ENCODE measurements around the gene RAVER2. TPM values are rescaled to one million over a fixed set of nuclear protein-coding genes. Genes with fewer than 3 reads are reported as not detected.

Gene RAVER2
- total RNA-seq, 1 experiment from 2014 or later: 13.3 TPM

DNA sequence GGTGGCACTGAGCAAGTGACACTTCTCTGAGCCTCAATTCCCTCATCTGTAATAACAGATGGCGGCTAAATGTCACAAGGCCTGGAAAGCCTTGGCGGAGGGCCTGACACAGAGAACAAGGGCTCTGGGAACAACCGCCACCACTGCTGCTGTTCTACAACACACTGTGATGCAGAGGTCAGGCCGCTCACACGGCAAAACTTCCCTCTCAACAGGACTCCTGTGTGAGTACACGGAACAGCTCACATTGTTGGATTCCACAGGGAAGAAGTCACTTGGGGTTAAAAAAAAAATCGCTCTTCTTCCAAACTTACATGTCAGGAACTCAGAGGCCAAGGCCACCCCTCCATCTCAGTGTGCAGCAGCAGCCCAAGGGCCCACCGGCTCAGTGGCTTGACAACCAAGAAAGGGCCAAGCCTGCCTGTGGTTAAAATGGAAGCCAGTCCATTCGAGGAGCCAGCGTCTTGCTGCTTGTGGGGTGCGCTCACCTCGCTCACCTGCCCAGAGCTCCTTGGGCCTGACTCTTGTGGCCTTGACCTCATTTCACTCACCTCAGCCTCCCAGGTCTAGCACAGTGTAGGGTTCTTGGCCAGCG, 101.1 kb downstream of the RAVER2 start:
- no peak overlapping the region for H3K4me3 Mint-ChIP-seq
- H3K4me1 Mint-ChIP-seq: no peaks in the 10 kb centered on the region; a peak in 1 of 4 replicates
- Histone ChIP-seq H3K9me3 (ENCODE audit: control insufficient read depth, low read depth, low read length) (no peaks in the 10 kb centered on the region), H3K23me2 (ENCODE audit: insufficient read length, low read depth, low read length, poor library complexity, severe bottlenecking) (no peaks in the 10 kb centered on the region), H3K79me1 (ENCODE audit: insufficient read depth, low read depth, low read length, poor library complexity, severe bottlenecking) (no peaks in the 10 kb centered on the region), H4K20me1 (ENCODE audit: control insufficient read depth, insufficient read depth, insufficient read length) (no peaks in the 10 kb centered on the region), H3K79me2 (ENCODE audit: insufficient read depth, low read length) (no peaks in the 10 kb centered on the region), H3T11ph (ENCODE audit: low read length) (no peak overlapping the region), H2BK15ac (ENCODE audit: low read depth, low read length) (no peak overlapping the region), H3K4me2 (ENCODE audit: insufficient read depth, insufficient read length, low read length) (no peak overlapping the region), H3K9ac (ENCODE audit: extremely low read depth, insufficient read length, low read length) (no peak overlapping the region), H3K27ac (ENCODE audit: insufficient read length, low read depth, low read length) (no peak overlapping the region), H2BK120ac (ENCODE audit: low read depth, low read length, poor library complexity, severe bottlenecking) (no peak overlapping the region), H4K5ac (ENCODE audit: insufficient read length, low read depth, low read length) (no peak overlapping the region), H2BK12ac (ENCODE audit: insufficient read length, low read depth, low read length) (no peak overlapping the region), H3K4ac (ENCODE audit: low read depth, low read length) (no peak overlapping the region), H3K4me1 (ENCODE audit: insufficient read depth, low read length) (no peaks in the 10 kb centered on the region), H3K18ac (ENCODE audit: insufficient read length, low read depth, low read length) (no peak overlapping the region), H2BK20ac (ENCODE audit: low read depth, low read length, poor library complexity, severe bottlenecking) (no peak overlapping the region), H2BK5ac (ENCODE audit: insufficient read length, low read length) (no peak overlapping the region), H4K8ac (replicated peaks; ENCODE audit: insufficient read length, low read depth, low read length) (no peak overlapping the region), H3K14ac (ENCODE audit: insufficient read depth, low read length) (no peak overlapping the region), H3K27me3 (ENCODE audit: insufficient read depth, low read length) (no peaks in the 10 kb centered on the region), H3K56ac (ENCODE audit: insufficient read length, low read depth, low read length) (no peak overlapping the region), H4K91ac (ENCODE audit: insufficient read length, low read depth, low read length) (no peak overlapping the region), H2AK5ac (ENCODE audit: insufficient read length, low read length) (no peak overlapping the region), H2AFZ (ENCODE audit: low read length) (no peak overlapping the region), H3K23ac (ENCODE audit: insufficient read length, low read depth, low read length) (no peak overlapping the region)
- H3K27ac Mint-ChIP-seq: peak overlapping the region in 1 of 3 experiments; percentile 19; a peak in 1 of 7 replicates
- H3K27me3 Mint-ChIP-seq (ENCODE audit: low read depth): no peaks in the 10 kb centered on the region
- no peaks in the 10 kb centered on the region for H3K9me3 Mint-ChIP-seq
- TF ChIP-seq, protein P1, sequence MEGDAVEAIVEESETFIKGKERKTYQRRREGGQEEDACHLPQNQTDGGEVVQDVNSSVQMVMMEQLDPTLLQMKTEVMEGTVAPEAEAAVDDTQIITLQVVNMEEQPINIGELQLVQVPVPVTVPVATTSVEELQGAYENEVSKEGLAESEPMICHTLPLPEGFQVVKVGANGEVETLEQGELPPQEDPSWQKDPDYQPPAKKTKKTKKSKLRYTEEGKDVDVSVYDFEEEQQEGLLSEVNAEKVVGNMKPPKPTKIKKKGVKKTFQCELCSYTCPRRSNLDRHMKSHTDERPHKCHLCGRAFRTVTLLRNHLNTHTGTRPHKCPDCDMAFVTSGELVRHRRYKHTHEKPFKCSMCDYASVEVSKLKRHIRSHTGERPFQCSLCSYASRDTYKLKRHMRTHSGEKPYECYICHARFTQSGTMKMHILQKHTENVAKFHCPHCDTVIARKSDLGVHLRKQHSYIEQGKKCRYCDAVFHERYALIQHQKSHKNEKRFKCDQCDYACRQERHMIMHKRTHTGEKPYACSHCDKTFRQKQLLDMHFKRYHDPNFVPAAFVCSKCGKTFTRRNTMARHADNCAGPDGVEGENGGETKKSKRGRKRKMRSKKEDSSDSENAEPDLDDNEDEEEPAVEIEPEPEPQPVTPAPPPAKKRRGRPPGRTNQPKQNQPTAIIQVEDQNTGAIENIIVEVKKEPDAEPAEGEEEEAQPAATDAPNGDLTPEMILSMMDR (conservative IDR thresholded peaks at IDR 0.05): no peak
- H3K36me3 Mint-ChIP-seq (ENCODE audit: insufficient read depth in 1 of 3, low read depth in 3 of 3): peaks cover 10 to 18% (median 18%) of the 10 kb centered on the region in 3 experiments; a peak in 5 of 7 replicates
- no CpG with 5 or more reads among the region's 13 CpGs for whole genome bisulfite sequencing (ENCODE audit: extremely low coverage, insufficient read length, low lambda C conversion rate)
- DNase-seq: no peak

All from H9 (cell line).